ENCODE measurements around the gene SMG5. TPM values are rescaled to one million over a fixed set of nuclear protein-coding genes. Genes with fewer than 3 reads are reported as not detected.

SMG5 gene
- polyA plus RNA-seq, 1 of the 3 experiments (the other 2 are of a cell fraction): 21.3 TPM

DNA sequence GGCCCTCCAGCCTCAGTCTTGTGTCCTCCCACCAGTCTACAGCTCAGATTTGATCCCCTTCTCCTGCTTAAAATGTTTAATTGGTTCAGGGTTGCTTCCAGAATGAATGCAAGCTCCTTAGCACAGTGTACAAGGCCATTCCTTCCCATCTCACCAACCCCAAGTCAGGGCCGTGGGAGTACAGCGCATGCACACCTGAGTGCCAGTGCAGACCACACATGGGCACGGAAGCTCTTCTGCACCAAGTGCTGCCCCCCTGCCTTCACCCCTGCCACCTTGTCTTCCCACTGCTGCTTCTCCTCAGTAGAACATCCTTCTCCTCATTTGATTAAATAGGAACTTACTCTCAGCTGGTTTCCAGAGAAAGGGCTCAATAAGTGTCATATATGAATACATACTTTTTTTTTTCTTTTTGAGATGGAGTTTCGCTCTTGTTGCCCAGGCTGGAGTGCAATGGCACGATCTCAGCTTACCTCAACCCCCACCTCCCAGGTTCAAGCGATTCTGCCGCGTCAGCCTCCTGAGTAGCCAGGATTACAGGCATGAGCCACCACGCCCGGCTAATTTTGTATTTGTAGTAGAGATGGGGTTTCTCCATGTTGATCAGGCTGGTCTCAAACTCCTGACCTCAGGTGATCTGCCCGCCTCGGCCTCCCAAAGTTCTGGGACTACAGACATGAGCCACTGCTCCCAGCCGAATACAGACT lies 60.5 kb downstream of the SMG5 start:
- H4K20me1 ChIP-seq (ENCODE audit: insufficient read depth): no peaks in the 10 kb centered on the region
- peaks cover 31% of the 10 kb centered on the region for H3K79me2 ChIP-seq (ENCODE audit: insufficient read depth)
- no peaks in the 10 kb centered on the region; a peak in 1 of 4 replicates for H3K4me1 ChIP-seq (ENCODE audit: control insufficient read depth in 1 of 2, insufficient read depth in 2 of 2, low read depth in 1 of 2, low read length in 1 of 2)
- 0 out of 2 replicates have a peak overlapping the region, but pooled peaks have one; percentile 3 for H3K4me2 ChIP-seq
- 95% methylated on average over 13 of the region's 13 CpGs for WGBS (ENCODE audit: low lambda C conversion rate)
- no peak overlapping the region for H2AFZ ChIP-seq (ENCODE audit: low read depth)
- H3K4me3 ChIP-seq (ENCODE audit: low read depth in 2 of 2, low read length in 1 of 2): no peak overlapping the region
- no peak overlapping the region for H3K9ac ChIP-seq
- H3F3A ChIP-seq (replicated peaks; ENCODE audit: insufficient read depth): peaks cover 31% of the 10 kb centered on the region
- ChIA-PET POLR2A (interaction anchor here (0.9 kb wide), 1 partner anchor 9 kb away, joined by 5 read pairs; the partner anchor contains the start of gene PMF1), CTCF (interaction anchor here (1.5 to 6.7 kb wide), 3 partner anchors 38 to 94 kb away, joined by 5 to 50 read pairs (median 11); no protein-coding TSS in a partner anchor)
- no peak for TF ChIP-seq SMC3 (IDR thresholded peaks at IDR 0.05; ENCODE audit: low read depth, low read length)
- no peak for TF ChIP-seq ELF1 (IDR thresholded peaks at IDR 0.05)
- no peak for TF ChIP-seq TCF12 (IDR thresholded peaks at IDR 0.05)
- TF ChIP-seq, protein P1, sequence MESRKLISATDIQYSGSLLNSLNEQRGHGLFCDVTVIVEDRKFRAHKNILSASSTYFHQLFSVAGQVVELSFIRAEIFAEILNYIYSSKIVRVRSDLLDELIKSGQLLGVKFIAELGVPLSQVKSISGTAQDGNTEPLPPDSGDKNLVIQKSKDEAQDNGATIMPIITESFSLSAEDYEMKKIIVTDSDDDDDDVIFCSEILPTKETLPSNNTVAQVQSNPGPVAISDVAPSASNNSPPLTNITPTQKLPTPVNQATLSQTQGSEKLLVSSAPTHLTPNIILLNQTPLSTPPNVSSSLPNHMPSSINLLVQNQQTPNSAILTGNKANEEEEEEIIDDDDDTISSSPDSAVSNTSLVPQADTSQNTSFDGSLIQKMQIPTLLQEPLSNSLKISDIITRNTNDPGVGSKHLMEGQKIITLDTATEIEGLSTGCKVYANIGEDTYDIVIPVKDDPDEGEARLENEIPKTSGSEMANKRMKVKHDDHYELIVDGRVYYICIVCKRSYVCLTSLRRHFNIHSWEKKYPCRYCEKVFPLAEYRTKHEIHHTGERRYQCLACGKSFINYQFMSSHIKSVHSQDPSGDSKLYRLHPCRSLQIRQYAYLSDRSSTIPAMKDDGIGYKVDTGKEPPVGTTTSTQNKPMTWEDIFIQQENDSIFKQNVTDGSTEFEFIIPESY (IDR thresholded peaks at IDR 0.05; ENCODE audit: borderline replicate concordance, low read depth): no peak
- TF ChIP-seq FOSL2 (IDR thresholded peaks at IDR 0.05; ENCODE audit: borderline replicate concordance, low read depth): no peak
- TF ChIP-seq POLR2AphosphoS5 (IDR thresholded peaks at IDR 0.05; ENCODE audit: low read depth, low read length): no peak
- no peak for TF ChIP-seq EP300 (IDR thresholded peaks at IDR 0.05; ENCODE audit: borderline replicate concordance in 1 of 2, low read depth in 1 of 2, low read length in 1 of 2)
- no peak for TF ChIP-seq MXI1 (IDR thresholded peaks at IDR 0.05; ENCODE audit: low read depth, low read length)
- DNase-seq: no peak
- no peaks in the 10 kb centered on the region for H3K9me3 ChIP-seq
- no peaks in the 10 kb centered on the region for H3K9me2 ChIP-seq
- no peaks in the 10 kb centered on the region for H3K27me3 ChIP-seq (ENCODE audit: insufficient read depth)
- peak overlapping the region in 1 of 2 experiments; percentile 48; a peak in 1 of 4 replicates for H3K27ac ChIP-seq (ENCODE audit: low read depth in 2 of 2, low read length in 1 of 2)
- peaks cover 6 to 27% of the 10 kb centered on the region in 2 experiments for H3K36me3 ChIP-seq (replicated peaks in 1 of 2; ENCODE audit: control insufficient read depth in 1 of 2, insufficient read depth in 2 of 2, low read length in 1 of 2)

DNA sequence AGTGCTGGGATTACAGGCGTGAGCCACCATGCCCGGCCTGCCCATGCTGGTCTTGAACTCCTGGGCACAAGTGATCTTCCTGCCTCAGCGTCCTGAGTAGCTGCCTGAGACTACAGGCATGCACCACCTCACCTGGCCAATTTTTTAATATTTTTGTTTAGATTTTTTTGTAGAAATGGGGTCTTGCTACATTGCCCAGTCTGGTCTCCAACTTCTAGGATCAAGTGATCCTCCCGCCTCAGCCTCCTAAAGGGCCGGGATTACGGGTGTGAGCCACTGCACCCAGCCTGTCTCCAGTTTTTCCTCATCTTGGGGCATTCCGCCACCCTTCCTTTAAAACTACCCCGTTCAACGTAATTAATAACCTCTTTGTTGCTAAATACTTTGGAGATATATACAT lies 62.4 kb downstream of the SMG5 start:
- 96% methylated on average over 9 of the region's 9 CpGs for WGBS (ENCODE audit: low lambda C conversion rate)
- Histone ChIP-seq H3K36me3 (replicated peaks in 1 of 2; ENCODE audit: control insufficient read depth in 1 of 2, insufficient read depth in 2 of 2, low read length in 1 of 2) (peaks cover 6 to 19% of the 10 kb centered on the region in 2 experiments), H3K79me2 (ENCODE audit: insufficient read depth) (peaks cover 42% of the 10 kb centered on the region), H3K9me2 (no peaks in the 10 kb centered on the region), H3F3A (replicated peaks; ENCODE audit: insufficient read depth) (peaks cover 36% of the 10 kb centered on the region), H3K4me3 (ENCODE audit: low read depth in 2 of 2, low read length in 1 of 2) (no peak overlapping the region), H2AFZ (ENCODE audit: low read depth) (no peak overlapping the region), H4K20me1 (ENCODE audit: insufficient read depth) (no peaks in the 10 kb centered on the region), H3K4me2 (no peak overlapping the region), H3K9ac (no peak overlapping the region), H3K27ac (ENCODE audit: low read depth in 2 of 2, low read length in 1 of 2) (no peak overlapping the region), H3K9me3 (no peaks in the 10 kb centered on the region), H3K27me3 (ENCODE audit: insufficient read depth) (no peaks in the 10 kb centered on the region), H3K4me1 (ENCODE audit: control insufficient read depth in 1 of 2, insufficient read depth in 2 of 2, low read depth in 1 of 2, low read length in 1 of 2) (no peaks in the 10 kb centered on the region; a peak in 1 of 4 replicates)
- TF ChIP-seq TEAD4 (IDR thresholded peaks at IDR 0.05; ENCODE audit: borderline replicate concordance, insufficient read depth) (no peak), NFIC (IDR thresholded peaks at IDR 0.05; ENCODE audit: borderline replicate concordance) (no peak), MEF2A (IDR thresholded peaks at IDR 0.05; ENCODE audit: borderline replicate concordance, low read depth) (no peak), TAF1 (IDR thresholded peaks at IDR 0.05; ENCODE audit: borderline replicate concordance, low read depth, low read length) (no peak), RCOR1 (IDR thresholded peaks at IDR 0.05; ENCODE audit: low read length) (no peak), EZH2phosphoT487 (IDR thresholded peaks at IDR 0.05; ENCODE audit: borderline replicate concordance, low read depth) (no peak), JUND (IDR thresholded peaks at IDR 0.05) (no peak), RAD21 (IDR thresholded peaks at IDR 0.05; ENCODE audit: low read length) (no peak), GATA2 (CRISPR knock-in tag; IDR thresholded peaks at IDR 0.05) (no peak), RXRA (IDR thresholded peaks at IDR 0.05; ENCODE audit: borderline replicate concordance, low read depth) (no peak), SIN3A (IDR thresholded peaks at IDR 0.05; ENCODE audit: borderline replicate concordance, low read depth, low read length) (no peak), EP300 (IDR thresholded peaks at IDR 0.05; ENCODE audit: borderline replicate concordance in 1 of 2, low read depth in 1 of 2, low read length in 1 of 2) (no peak)
- TF ChIP-seq, protein P2, sequence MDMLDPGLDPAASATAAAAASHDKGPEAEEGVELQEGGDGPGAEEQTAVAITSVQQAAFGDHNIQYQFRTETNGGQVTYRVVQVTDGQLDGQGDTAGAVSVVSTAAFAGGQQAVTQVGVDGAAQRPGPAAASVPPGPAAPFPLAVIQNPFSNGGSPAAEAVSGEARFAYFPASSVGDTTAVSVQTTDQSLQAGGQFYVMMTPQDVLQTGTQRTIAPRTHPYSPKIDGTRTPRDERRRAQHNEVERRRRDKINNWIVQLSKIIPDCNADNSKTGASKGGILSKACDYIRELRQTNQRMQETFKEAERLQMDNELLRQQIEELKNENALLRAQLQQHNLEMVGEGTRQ (IDR thresholded peaks at IDR 0.05; ENCODE audit: borderline replicate concordance, low read depth, low read length): no peak
- TF ChIP-seq, protein P3, sequence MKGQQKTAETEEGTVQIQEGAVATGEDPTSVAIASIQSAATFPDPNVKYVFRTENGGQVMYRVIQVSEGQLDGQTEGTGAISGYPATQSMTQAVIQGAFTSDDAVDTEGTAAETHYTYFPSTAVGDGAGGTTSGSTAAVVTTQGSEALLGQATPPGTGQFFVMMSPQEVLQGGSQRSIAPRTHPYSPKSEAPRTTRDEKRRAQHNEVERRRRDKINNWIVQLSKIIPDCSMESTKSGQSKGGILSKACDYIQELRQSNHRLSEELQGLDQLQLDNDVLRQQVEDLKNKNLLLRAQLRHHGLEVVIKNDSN (IDR thresholded peaks at IDR 0.05; ENCODE audit: borderline replicate concordance, low read depth): no peak
- POLR2A ChIA-PET: interaction anchor here (0.6 kb wide), 1 partner anchor 14 kb away, joined by 4 read pairs; no protein-coding TSS in a partner anchor
- DNase-seq: no peak
- CTCF ChIA-PET: interaction anchor here (1.5 to 2.8 kb wide), 4 partner anchors 8 to 90 kb away, joined by 3 to 11 read pairs (median 8); partner anchors contain the start of gene PMF1

Measured in SK-N-SH (cell line).